ENCODE data around the gene PARP4. TPM values are rescaled to one million over a fixed set of nuclear protein-coding genes. Genes with fewer than 3 reads are reported as not detected.
"Not testable (repeated sequence)": the region's sequence is repeated elsewhere in the genome, so short reads cannot be mapped to it uniquely, and the experiment has no call there.

Gene PARP4
- 69.3 and 69.4 TPM in 2 replicates for total RNA-seq

GRCh38 chr13:24512197-24512907 lies at the start of gene PARP4:
Gene PARP4 (minus strand): TSS chr13:24512778. CDS start chr13:24503776, 9,002 bp downstream.
- intact Hi-C loops (cut with micrococcal nuclease), result loop anchor here (2.0 to 10.0 kb wide), 4 partner anchors 54 to 792 kb away; partner anchors contain the start of gene NUP58

DNA sequence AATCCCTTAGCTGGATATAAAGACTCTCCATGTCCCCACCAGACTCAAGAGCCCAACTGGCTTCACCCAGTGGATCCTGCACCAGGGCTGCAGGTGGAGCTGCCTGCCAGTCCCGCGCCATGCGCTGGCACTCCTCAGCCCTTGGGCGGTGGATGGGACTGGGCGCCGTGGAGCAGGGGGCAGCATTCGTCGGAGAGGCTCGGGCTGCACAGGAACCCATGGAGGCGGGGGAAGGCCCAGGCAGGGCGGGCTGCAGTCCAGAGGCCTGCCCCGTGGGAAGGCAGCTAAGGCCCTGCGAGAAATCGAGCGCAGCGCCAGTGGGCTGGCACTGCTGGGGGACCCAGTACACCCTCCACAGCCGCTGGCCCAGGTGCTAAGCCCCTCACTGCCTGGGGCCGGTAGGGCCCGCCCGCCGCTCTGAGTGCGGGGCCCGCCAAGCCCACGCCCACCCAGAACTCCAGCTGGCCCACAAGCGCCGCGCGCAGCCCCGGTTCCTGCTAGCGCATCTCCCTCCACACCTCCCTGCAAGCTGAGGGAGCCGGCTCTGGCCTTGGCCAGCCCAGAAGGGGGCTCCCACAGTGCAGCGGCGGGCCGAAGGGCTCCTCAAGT lies 48.1 kb upstream of the PARP4 start:
- intact Hi-C loops (cut with micrococcal nuclease), result not testable (repeated sequence)

DNA sequence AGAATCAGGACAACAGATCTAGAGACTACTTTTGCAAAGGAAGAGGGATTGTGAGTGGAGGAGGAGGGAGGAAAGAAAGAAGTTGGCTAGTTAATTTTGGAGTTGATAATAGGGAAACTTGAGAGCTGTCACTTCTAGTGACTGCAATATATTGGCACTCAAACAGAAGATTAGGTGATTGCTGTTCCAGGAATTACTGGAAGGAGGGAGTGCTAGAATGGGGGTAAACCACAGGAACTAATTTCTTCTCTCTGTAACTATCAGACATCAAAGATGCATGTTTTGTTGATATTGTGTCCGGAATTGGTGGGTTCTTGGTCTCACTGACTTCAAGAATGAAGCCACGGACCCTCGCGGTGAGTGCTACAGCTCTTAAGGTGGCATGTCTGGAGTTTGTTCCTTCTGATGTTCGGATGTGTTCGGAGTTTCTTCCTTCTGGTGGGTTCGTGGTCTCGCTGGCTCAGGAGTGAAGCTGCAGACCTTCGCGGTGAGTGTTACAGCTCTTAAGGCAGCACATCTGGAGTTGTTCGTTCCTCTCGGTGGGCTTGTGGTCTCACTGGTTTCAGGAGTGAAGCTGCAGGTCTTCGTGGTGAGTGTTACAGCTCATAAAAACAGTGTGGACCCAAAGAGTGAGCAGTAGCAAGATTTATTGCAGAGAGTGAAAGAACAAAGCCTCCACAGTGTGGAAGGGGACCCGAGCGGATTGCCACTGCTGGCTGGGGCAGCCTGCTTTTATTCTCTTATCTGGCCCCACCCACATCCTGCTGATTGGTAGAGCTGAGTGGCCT lies 47.0 kb upstream of the PARP4 start:
- intact Hi-C loops (cut with micrococcal nuclease), result not testable (repeated sequence)

GRCh38 chr13:24557081-24557480 lies 44.5 kb upstream of the PARP4 start:
- intact Hi-C loops (cut with micrococcal nuclease), result no loop called here

- intact Hi-C loops (cut with micrococcal nuclease), result not testable (repeated sequence)
Measured at GRCh38 chr13:24553892-24554291, 41.3 kb upstream of the PARP4 start.

- intact Hi-C loops (cut with micrococcal nuclease), result not testable (repeated sequence)
Measured at GRCh38 chr13:24541476-24542352, 29.1 kb upstream of the PARP4 start.

GRCh38 chr13:24541127-24541475 lies 28.5 kb upstream of the PARP4 start:
- intact Hi-C loops (cut with micrococcal nuclease), result no loop called here

GRCh38 chr13:24540236-24541126 lies 27.9 kb upstream of the PARP4 start:
- intact Hi-C loops (cut with micrococcal nuclease), result no loop called here

DNA sequence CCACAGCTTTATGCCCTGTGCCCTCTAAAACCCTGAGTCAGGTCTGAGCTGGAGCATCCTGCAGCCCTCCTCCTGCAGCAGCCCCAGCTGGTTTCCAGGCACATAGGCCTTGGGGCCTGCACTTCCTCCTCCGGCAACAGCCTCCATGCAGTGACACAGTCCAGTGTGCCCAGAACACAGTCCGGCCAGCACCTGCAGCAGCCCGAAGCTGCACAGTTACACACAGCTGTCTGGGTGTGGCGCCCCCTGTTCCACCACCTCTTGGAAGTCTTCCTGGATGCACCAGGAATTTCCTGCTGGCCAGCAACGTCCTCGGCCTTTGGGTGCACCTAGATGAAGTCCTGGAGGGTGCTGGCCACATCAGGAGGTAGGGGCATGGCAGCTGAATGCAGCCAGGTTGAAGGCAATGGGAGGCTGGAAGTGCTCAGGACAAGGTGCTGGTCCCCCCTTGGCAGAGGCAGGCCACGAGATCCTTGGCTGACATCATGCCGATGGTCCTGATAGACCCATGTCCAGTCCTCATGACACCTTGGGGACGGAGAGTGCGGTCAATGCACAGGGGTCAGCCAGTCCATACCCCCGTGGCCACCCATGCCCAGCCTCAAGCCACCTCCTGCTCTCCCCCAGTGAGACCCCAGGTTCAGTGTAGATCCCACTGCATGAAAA lies 27.1 kb upstream of the PARP4 start:
- intact Hi-C loops (cut with micrococcal nuclease), result no loop called here

DNA sequence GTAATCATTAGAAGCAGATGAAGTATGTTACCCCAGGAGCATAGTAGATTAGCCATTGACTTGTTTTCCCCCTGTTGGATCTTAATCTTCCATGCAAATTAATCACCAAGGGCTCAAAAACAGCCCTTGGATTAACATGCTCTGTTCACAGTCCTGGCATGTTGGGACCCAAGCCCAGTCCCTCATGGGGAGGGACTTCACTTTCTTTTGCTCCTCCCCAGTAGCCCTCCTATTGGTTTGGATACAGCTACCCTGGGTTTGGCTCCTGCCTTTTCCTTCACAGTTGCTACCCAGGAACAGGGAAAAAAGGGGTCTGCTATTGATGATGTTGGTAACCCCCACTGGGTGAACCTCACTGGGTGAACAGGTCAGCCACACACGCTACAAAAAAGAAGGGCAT lies 16.9 kb upstream of the PARP4 start:
- intact Hi-C loops (cut with micrococcal nuclease), result no loop called here

- intact Hi-C loops (cut with micrococcal nuclease), result no loop called here
Measured at GRCh38 chr13:24528816-24529398, 16.3 kb upstream of the PARP4 start.

DNA sequence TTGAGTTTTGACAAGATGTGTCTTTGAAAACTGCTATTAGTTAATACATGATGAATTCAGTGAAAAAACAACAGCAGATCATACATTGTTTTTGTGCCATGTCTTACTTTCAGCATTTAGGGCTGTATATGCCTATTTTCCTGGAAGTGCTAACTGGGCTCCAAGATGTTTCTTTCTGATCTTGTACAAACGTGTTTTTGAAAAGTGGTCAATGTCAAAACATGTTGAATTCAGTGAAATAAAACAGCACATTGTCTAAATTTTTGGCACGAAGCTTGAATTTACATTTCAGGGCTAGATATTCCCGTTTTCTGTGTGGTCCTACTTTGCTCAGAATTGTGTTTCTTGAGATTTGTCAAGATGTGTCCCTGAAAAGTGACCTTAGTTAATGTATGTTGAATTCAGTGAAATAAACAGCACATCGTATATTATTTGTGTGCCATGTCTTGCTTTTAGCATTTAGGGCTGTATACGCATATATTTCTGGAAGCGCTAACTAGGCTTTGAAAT lies 14.7 kb upstream of the PARP4 start:
- intact Hi-C loops (cut with micrococcal nuclease), result no loop called here

DNA sequence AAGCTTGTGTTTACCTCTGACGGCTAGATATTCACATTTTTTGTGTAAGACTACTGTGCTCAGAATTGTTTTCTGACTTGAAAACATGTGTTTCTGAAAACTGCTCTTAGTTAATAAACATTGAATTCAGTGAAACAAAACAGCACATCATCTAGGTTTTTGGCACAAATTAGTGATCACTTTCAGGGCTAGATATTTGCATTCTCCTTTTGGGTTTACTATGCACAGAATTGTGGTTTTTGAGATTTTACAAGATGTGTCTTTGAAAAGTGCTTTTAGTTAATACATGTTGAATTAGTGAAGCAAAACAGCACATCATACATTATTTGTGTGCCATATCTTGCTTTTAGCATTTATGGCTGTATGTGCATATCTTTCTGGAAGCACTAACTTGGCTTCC lies 8.2 kb upstream of the PARP4 start:
- intact Hi-C loops (cut with micrococcal nuclease), result no loop called here

GRCh38 chr13:24516919-24517318 lies 4.3 kb upstream of the PARP4 start:
- intact Hi-C loops (cut with micrococcal nuclease), result loop anchor here (10.0 kb wide), 1 partner anchor 788 kb away; the partner anchor contains the start of gene NUP58

GRCh38 chr13:24512908-24513213 lies 283 bp upstream of the PARP4 start:
- intact Hi-C loops (cut with micrococcal nuclease), result loop anchor here (2.0 to 10.0 kb wide), 4 partner anchors 54 to 792 kb away; partner anchors contain the start of gene NUP58

DNA sequence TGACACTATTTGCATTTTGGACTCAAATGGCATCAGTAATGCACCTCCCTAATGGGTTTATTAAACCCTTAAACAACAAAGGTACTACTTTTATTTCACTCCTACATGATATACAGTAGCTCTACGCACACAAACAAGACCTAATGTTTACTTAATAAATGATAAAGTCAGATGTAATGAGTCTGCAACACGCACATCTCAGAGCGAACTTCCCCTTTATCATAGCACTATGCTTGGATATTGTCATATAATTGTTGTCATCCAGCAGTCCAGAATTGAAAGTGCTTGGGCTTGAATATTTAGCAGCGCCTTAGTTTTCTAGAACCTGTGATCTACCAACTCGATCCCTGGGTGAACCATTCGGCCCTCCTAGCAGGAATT lies 772 bp downstream of the PARP4 start:
- intact Hi-C loops (cut with micrococcal nuclease), result loop anchor here (2.0 to 10.0 kb wide), 4 partner anchors 53 to 793 kb away; partner anchors contain the start of gene NUP58

DNA sequence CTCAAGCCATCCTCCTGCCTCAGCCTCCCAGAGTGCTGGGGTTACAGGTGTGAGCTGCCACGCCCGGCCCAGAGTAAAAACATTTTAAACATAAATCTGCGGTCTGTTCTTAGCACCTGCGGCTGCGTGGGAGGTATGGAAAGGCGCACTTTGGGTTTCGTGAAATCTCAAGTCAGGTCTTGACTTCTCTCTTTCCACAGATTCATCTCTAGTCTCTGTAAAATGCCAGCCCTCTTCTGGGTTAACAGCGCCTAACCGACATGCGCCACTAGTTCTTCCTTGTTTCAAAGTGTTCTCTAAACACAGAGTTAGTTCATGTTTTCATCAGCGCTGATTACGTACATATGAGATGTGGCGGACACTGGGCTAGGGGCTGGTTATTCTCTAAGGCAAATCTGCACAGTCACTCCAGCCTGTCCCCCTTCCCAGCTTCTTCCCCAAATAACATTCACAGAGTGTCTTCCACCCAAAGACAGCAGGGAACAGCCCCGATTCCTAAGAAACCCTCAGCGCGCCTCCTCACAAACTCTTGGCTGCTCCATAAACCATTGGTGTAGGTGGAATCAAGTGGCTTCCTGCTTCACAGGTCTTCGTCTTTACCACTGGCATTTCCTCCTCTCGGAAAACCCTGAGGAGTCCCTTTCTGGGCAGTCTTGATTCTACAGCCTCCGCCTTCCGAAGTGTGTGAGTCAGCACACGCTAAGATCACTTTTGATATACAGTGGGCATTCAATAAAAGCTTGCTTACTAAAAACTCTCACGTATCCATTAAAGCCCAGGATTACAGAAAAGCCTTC lies 1.4 kb downstream of the PARP4 start:
- intact Hi-C loops (cut with micrococcal nuclease), result loop anchor here (5.0 to 10.0 kb wide), 2 partner anchors 259 to 794 kb away; partner anchors contain the start of gene NUP58

- intact Hi-C loops (cut with micrococcal nuclease), result no loop called here
Measured at GRCh38 chr13:24506698-24507335, 5.8 kb downstream of the PARP4 start.

All from T-helper 2 cell treated with Interferon-gamma antibody and Interleukin-4, amounts not matched to agents 100 ng/mL and 5 ng/mL, for 36 hours (primary cell).